Endothelial cell of umbilical vein (primary cell): ENCODE results near the gene PIK3R1.

Experiments used
- CTCF ChIP-seq, 2 donors: IDR thresholded peaks; 1 replicate in 1 of 2; 2 replicates in 1 of 2; pipeline ENCODE4 v1.5.1; 2011; ENCODE audit warnings: low read length in 2 of 2, mild to moderate bottlenecking in 2 of 2, moderate library complexity in 2 of 2, control low read depth in 1 of 2, inconsistent platforms in 1 of 2, low read depth in 1 of 2; ENCODE audit not compliant: insufficient read depth in 1 of 2; ENCODE audit errors: extremely low read depth in 1 of 2
- EZH2 ChIP-seq: IDR thresholded peaks from 2 replicates; pipeline ENCODE4 v1.6.1; 2012; ENCODE audit warnings: borderline replicate concordance, low read depth, mild to moderate bottlenecking, moderate library complexity, low read length, inconsistent platforms; ENCODE audit not compliant: severe bottlenecking
- FOS ChIP-seq: IDR thresholded peaks from 2 replicates; pipeline ENCODE4 v1.6.1; 2011; ENCODE audit warnings: mild to moderate bottlenecking, low read length, moderate library complexity, borderline replicate concordance; ENCODE audit not compliant: insufficient read depth
- MAX ChIP-seq: IDR thresholded peaks from 2 replicates; pipeline ENCODE4 v1.6.1; 2011; ENCODE audit not compliant: insufficient read depth, insufficient read length
- MYC ChIP-seq: IDR thresholded peaks from one replicate; pipeline ENCODE4 v1.6.1; 2011; ENCODE audit warnings: mild to moderate bottlenecking, low read depth, low read length
- POLR2A ChIP-seq: IDR thresholded peaks from 2 replicates; pipeline ENCODE4 v1.6.1; 2012; ENCODE audit warnings: low read depth, mild to moderate bottlenecking, control low read depth, low read length
- POLR2AphosphoS5 ChIP-seq: IDR thresholded peaks from 2 replicates; pipeline ENCODE4 v1.6.1; 2012; ENCODE audit warnings: low read depth, mild to moderate bottlenecking, control low read depth, low read length, moderate library complexity; ENCODE audit not compliant: insufficient read depth

GRCh38 chr5:68223904-68224303 lies 8.3 kb downstream of the PIK3R1 start:
- TF ChIP-seq CTCF (IDR thresholded peaks at IDR 0.05; ENCODE audit: extremely low read depth in 1 of 2, insufficient read depth in 1 of 2, low read depth in 1 of 2, low read length in 2 of 2) (no peak), POLR2AphosphoS5 (no peak), POLR2A (no peak), MAX (no peak), EZH2 (no peak), FOS (no peak), MYC (no peak)
